ENCODE results near the gene DAGLA. TPM values are rescaled to one million over a fixed set of nuclear protein-coding genes. Genes with fewer than 3 reads are reported as not detected.

Gene DAGLA
- total RNA-seq, 4 donors from 2014 or later: 5.8 to 18.9 (median 10.2) TPM

DNA sequence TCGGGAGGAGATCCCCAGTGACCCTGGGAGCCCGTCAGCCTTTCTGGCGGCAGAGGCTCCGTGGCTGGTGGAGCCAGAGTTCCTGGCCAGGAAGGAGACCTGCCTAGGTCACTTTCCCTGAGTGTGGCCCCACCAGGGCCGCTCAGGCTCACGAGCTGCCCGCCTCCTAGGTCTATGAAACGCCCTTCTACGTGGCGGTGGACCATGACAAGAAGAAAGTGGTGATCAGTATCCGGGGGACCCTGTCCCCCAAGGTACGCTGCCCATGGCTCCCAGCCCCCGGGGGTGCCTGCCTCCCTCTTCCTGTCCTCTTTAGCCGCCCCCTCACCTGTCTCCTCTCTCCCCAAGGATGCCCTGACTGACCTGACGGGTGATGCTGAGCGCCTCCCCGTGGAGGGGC, 55.2 kb downstream of the DAGLA start:
- Histone ChIP-seq H3K27ac (no peak overlapping the region), H3K9me3 (no peaks in the 10 kb centered on the region), H3K4me1 (no peaks in the 10 kb centered on the region), H3K36me3 (peaks cover 0 to 48% (median 0%) of the 10 kb centered on the region in 3 donors), H3K27me3 (no peaks in the 10 kb centered on the region), H3K4me3 (no peak overlapping the region)
- DNase-seq: no peak
- TF ChIP-seq POLR2A (IDR thresholded peaks at IDR 0.05): no peak
- TF ChIP-seq, protein P1, sequence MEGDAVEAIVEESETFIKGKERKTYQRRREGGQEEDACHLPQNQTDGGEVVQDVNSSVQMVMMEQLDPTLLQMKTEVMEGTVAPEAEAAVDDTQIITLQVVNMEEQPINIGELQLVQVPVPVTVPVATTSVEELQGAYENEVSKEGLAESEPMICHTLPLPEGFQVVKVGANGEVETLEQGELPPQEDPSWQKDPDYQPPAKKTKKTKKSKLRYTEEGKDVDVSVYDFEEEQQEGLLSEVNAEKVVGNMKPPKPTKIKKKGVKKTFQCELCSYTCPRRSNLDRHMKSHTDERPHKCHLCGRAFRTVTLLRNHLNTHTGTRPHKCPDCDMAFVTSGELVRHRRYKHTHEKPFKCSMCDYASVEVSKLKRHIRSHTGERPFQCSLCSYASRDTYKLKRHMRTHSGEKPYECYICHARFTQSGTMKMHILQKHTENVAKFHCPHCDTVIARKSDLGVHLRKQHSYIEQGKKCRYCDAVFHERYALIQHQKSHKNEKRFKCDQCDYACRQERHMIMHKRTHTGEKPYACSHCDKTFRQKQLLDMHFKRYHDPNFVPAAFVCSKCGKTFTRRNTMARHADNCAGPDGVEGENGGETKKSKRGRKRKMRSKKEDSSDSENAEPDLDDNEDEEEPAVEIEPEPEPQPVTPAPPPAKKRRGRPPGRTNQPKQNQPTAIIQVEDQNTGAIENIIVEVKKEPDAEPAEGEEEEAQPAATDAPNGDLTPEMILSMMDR (IDR thresholded peaks at IDR 0.05): no peak

- DNase-seq: no peak
- Histone ChIP-seq H3K27ac (no peak overlapping the region), H3K4me1 (no peaks in the 10 kb centered on the region), H3K27me3 (no peaks in the 10 kb centered on the region), H3K4me3 (no peak overlapping the region), H3K36me3 (peaks cover 0 to 57% (median 0%) of the 10 kb centered on the region in 3 donors), H3K9me3 (no peaks in the 10 kb centered on the region)
- TF ChIP-seq POLR2A (IDR thresholded peaks at IDR 0.05): no peak
- TF ChIP-seq, protein P1 (IDR thresholded peaks at IDR 0.05): no peak
Observed at GRCh38 chr11:61736310-61736709, 56.1 kb downstream of the DAGLA start.

DNA sequence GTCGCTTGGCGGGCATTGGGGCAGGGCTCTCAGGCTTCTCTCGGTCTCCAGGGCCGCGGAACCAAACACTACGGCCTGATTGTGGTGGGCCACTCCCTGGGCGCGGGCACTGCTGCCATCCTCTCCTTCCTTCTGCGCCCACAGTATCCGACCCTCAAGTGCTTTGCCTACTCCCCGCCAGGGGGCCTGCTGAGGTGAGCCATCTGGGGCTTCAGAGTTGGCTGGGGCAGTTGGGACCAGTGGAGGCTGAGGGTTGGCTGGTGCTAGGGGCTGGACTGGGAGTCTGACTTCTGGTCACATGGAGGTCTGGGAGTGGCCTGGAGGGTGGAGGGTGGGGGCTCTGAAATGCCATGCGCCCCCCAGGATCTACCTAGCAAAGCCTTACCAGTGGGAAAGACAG, 56.9 kb downstream of the DAGLA start:
- no peak for TF ChIP-seq POLR2A (IDR thresholded peaks at IDR 0.05)
- TF ChIP-seq, protein P1 (IDR thresholded peaks at IDR 0.05): no peak
- Histone ChIP-seq H3K27ac (no peak overlapping the region), H3K9me3 (no peaks in the 10 kb centered on the region), H3K4me3 (no peak overlapping the region), H3K36me3 (peaks cover 0 to 57% (median 0%) of the 10 kb centered on the region in 3 donors), H3K4me1 (no peaks in the 10 kb centered on the region), H3K27me3 (no peaks in the 10 kb centered on the region)
- no peak for DNase-seq

DNA sequence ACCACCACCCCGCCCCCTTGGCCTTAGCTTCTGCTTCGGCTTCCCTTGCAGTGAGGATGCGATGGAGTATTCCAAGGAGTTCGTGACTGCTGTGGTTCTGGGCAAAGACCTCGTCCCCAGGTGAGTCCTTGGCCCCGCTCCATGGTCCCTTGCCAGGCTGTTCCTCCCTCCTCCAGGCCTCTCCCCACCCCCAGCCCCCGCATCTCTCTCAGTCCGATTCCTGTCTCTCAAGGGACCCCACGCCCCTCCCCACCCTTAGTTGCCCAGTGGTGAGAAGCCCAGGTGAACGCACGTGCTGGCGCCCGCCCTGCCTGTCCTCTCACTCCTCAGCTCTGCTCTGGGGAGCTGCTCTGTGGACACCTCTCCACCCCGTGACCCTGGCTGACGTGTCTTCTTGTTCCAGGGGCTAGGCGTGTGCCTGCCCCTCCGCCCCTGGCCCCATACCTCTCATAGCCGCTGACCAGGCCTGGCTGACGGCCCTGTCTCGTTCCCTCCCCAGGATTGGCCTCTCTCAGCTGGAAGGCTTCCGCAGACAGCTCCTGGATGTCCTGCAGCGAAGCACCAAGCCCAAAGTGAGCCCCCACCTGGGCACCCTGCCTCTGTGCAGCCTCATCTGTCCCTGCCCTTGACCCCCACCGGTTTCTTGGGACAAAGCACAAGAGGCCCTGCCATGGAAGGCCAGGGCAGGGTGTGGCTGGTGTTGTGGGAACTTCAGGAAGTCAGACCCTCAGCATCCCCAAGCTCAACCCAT, 57.6 kb downstream of the DAGLA start:
- no peak overlapping the region for H3K4me3 ChIP-seq
- H3K4me1 ChIP-seq: no peaks in the 10 kb centered on the region
- no peaks in the 10 kb centered on the region for H3K27me3 ChIP-seq
- H3K9me3 ChIP-seq: no peaks in the 10 kb centered on the region
- no peak for TF ChIP-seq POLR2A (IDR thresholded peaks at IDR 0.05)
- TF ChIP-seq, protein P1 (IDR thresholded peaks at IDR 0.05): no peak
- peaks cover 0 to 57% (median 0%) of the 10 kb centered on the region in 3 donors for H3K36me3 ChIP-seq
- no peak overlapping the region for H3K27ac ChIP-seq
- DNase-seq: no peak

DNA sequence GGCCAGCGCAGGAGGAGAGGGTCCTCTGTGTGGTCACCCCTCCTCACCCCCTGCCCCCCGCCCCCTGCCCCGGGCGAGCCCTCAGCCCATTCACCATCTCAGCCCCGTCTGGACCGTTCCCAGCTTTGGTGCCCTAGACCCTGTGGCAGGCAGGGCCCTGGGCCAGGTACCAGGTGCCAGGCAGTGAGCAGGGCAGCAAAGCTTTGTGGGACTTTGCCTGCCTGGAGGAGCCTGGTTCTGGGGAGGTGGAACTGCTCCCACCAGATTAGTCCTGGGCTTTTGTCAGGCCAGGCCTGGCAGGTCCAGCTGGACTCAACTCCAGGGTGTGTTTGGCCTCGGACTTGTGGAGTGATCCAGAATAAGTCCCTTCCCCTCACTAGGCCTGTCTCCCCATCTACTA, 58.6 kb downstream of the DAGLA start:
- Histone ChIP-seq H3K4me1 (no peaks in the 10 kb centered on the region), H3K36me3 (peaks cover 0 to 58% (median 0%) of the 10 kb centered on the region in 3 donors)
- TF ChIP-seq POLR2A (IDR thresholded peaks at IDR 0.05): no peak
- TF ChIP-seq, protein P1 (IDR thresholded peaks at IDR 0.05): no peak

More for the DNA sequence above, 58.6 kb downstream of the DAGLA start:
- Histone ChIP-seq H3K9me3 (no peaks in the 10 kb centered on the region), H3K27ac (no peak overlapping the region), H3K27me3 (no peaks in the 10 kb centered on the region), H3K4me3 (no peak overlapping the region)
- DNase-seq: no peak
